ENCODE measurements around the gene AHNAK.

AHNAK gene

GRCh38 chr11:62548545-62549335, 2.1 kb upstream of the AHNAK start:
- FAIRE-seq = no peak

- FAIRE-seq = no peak
These were observed 1.2 kb upstream of the AHNAK start for GRCh38 chr11:62547691-62548281.

GRCh38 chr11:62546929-62547625, 471 bp upstream of the AHNAK start:
- FAIRE-seq = no peak

- FAIRE-seq = no peak
These were observed 966 bp downstream of the AHNAK start for GRCh38 chr11:62545437-62546243.

- no peak for FAIRE-seq
These were observed 1.8 kb downstream of the AHNAK start for GRCh38 chr11:62544581-62545436.

GRCh38 chr11:62543680-62544444, 2.7 kb downstream of the AHNAK start:
- no peak for FAIRE-seq

- FAIRE-seq = no peak
These were observed 3.6 kb downstream of the AHNAK start for GRCh38 chr11:62542750-62543567.

- no peak for FAIRE-seq
These were observed 4.4 kb downstream of the AHNAK start for GRCh38 chr11:62542111-62542745.

GRCh38 chr11:62540804-62541701, 5.6 kb downstream of the AHNAK start:
- FAIRE-seq = no peak

GRCh38 chr11:62539238-62539925, 7.2 kb downstream of the AHNAK start:
- FAIRE-seq = no peak

- FAIRE-seq = no peak
These were observed 8.0 kb downstream of the AHNAK start for GRCh38 chr11:62538470-62539237.

- FAIRE-seq = no peak
These were observed 10.2 kb downstream of the AHNAK start for GRCh38 chr11:62536301-62536957.

- FAIRE-seq = no peak
These were observed 10.8 kb downstream of the AHNAK start for GRCh38 chr11:62535802-62536201.

- FAIRE-seq = no peak
These were observed 11.6 kb downstream of the AHNAK start for GRCh38 chr11:62534779-62535545.

- no peak for FAIRE-seq
These were observed 14.5 kb downstream of the AHNAK start for GRCh38 chr11:62532096-62532495.

All from TTC549 (cell line).